ENCODE measurements around the gene LDLRAD4.

The LDLRAD4 gene

GRCh38 chr18:13400636-13401315 is 182.2 kb downstream of the LDLRAD4 start:
- no peaks in the 10 kb centered on the region for H3K4me1 ChIP-seq (ENCODE audit: insufficient read depth, low read length)
- no peaks in the 10 kb centered on the region for H3K9me3 ChIP-seq (ENCODE audit: insufficient read depth, low read length, severe bottlenecking)
- H2AFZ ChIP-seq (ENCODE audit: low read depth, low read length): no peak overlapping the region
- 0 out of 2 replicates have a peak, but pooled peaks cover 8% of the 10 kb centered on the region for H3K36me3 ChIP-seq (ENCODE audit: insufficient read depth, low read length)
- no peaks in the 10 kb centered on the region for H3K79me2 ChIP-seq (ENCODE audit: insufficient read depth, low read length)
- no peak overlapping the region for H3K4me2 ChIP-seq (ENCODE audit: insufficient read depth, low read length)
- H3K27ac ChIP-seq (ENCODE audit: low read length): no peak overlapping the region
- ATAC-seq (ENCODE audit: insufficient read depth, low read depth) (no peak), DNase-seq (no peak)
- H3K4me3 ChIP-seq (ENCODE audit: low read depth in 1 of 2, low read length in 2 of 2): no peak overlapping the region
- H3K27me3 ChIP-seq (ENCODE audit: insufficient read depth, low read length, poor library complexity): no peaks in the 10 kb centered on the region
- no peak overlapping the region for H3K9ac ChIP-seq (ENCODE audit: low read depth, low read length)
- no peaks in the 10 kb centered on the region; the same call in 1 of the 2 replicates for H4K20me1 ChIP-seq (ENCODE audit: insufficient read depth, low read length)
- TF ChIP-seq EZH2 (IDR thresholded peaks at IDR 0.05; ENCODE audit: borderline replicate concordance, low read depth, low read length, severe bottlenecking): no peak
- no peak for TF ChIP-seq CTCF (IDR thresholded peaks at IDR 0.05; ENCODE audit: borderline replicate concordance, extremely low read depth, low read length, poor library complexity, severe bottlenecking)

DNA sequence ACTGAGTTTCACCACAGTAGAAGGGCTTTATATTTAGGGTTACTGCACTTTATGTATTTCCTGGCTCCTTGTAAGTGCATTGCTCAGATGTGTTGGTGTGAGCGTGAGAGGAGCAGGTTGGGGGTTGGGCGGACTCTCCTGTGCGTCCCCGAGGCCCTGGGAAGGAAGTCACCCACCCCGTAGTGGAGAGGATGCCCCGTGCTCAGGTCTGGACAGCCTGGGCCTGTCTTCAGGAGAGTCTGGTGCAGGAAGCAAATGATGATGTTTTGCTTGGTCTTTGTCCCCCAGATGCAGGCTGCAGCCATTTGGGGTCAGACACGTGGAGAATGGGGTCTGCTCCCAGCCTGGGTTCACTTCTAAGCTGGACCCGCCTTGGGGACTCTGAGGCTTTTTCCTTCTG is 182.8 kb downstream of the LDLRAD4 start:
- no peak overlapping the region for H3K4me2 ChIP-seq (ENCODE audit: insufficient read depth, low read length)
- no peaks in the 10 kb centered on the region for H3K27me3 ChIP-seq (ENCODE audit: insufficient read depth, low read length, poor library complexity)
- TF ChIP-seq CTCF (IDR thresholded peaks at IDR 0.05; ENCODE audit: borderline replicate concordance, extremely low read depth, low read length, poor library complexity, severe bottlenecking) (no peak), EZH2 (IDR thresholded peaks at IDR 0.05; ENCODE audit: borderline replicate concordance, low read depth, low read length, severe bottlenecking) (no peak)

DNA sequence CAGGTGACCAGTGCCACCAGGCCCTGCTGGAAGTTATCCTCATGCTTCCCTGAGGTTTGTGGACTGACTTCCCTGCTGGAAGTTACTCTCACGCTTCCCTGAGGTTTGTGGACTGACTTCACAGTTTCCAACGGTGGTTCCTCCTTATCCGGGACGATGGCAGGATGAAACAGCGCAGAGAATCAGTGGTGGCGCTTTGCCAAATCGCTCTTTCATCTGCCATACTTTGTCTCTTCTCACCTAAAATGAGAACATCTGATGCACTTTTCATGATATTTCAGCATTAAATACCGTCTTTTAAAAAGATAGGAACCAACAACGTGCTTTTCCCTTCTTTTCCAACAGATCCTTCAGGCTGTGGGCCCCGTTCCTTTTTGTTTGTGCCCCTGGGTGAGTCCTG is 183.3 kb downstream of the LDLRAD4 start:
- TF ChIP-seq CTCF (IDR thresholded peaks at IDR 0.05; ENCODE audit: borderline replicate concordance, extremely low read depth, low read length, poor library complexity, severe bottlenecking) (no peak), EZH2 (IDR thresholded peaks at IDR 0.05; ENCODE audit: borderline replicate concordance, low read depth, low read length, severe bottlenecking) (no peak)
- no peaks in the 10 kb centered on the region for H3K9me3 ChIP-seq (ENCODE audit: insufficient read depth, low read length, severe bottlenecking)
- DNase-seq (no peak), ATAC-seq (ENCODE audit: insufficient read depth, low read depth) (no peak)
- no peaks in the 10 kb centered on the region for H3K4me1 ChIP-seq (ENCODE audit: insufficient read depth, low read length)
- no peak overlapping the region for H2AFZ ChIP-seq (ENCODE audit: low read depth, low read length)
- no peaks in the 10 kb centered on the region; the same call in 1 of the 2 replicates for H4K20me1 ChIP-seq (ENCODE audit: insufficient read depth, low read length)
- no peaks in the 10 kb centered on the region for H3K27me3 ChIP-seq (ENCODE audit: insufficient read depth, low read length, poor library complexity)
- H3K4me2 ChIP-seq (ENCODE audit: insufficient read depth, low read length): no peak overlapping the region
- no peak overlapping the region for H3K27ac ChIP-seq (ENCODE audit: low read length)
- H3K9ac ChIP-seq (ENCODE audit: low read depth, low read length): no peak overlapping the region
- H3K36me3 ChIP-seq (ENCODE audit: insufficient read depth, low read length): 0 out of 2 replicates have a peak, but pooled peaks cover 12% of the 10 kb centered on the region
- no peak overlapping the region for H3K4me3 ChIP-seq (ENCODE audit: low read depth in 1 of 2, low read length in 2 of 2)
- no peaks in the 10 kb centered on the region for H3K79me2 ChIP-seq (ENCODE audit: insufficient read depth, low read length)

More for the DNA sequence above, 182.8 kb downstream of the LDLRAD4 start:
- H3K9me3 ChIP-seq (ENCODE audit: insufficient read depth, low read length, severe bottlenecking): no peaks in the 10 kb centered on the region
- H2AFZ ChIP-seq (ENCODE audit: low read depth, low read length): no peak overlapping the region
- H3K4me3 ChIP-seq (ENCODE audit: low read depth in 1 of 2, low read length in 2 of 2): no peak overlapping the region
- no peaks in the 10 kb centered on the region; the same call in 1 of the 2 replicates for H4K20me1 ChIP-seq (ENCODE audit: insufficient read depth, low read length)
- H3K27ac ChIP-seq (ENCODE audit: low read length): no peak overlapping the region
- H3K4me1 ChIP-seq (ENCODE audit: insufficient read depth, low read length): no peaks in the 10 kb centered on the region
- no peaks in the 10 kb centered on the region for H3K79me2 ChIP-seq (ENCODE audit: insufficient read depth, low read length)
- 0 out of 2 replicates have a peak, but pooled peaks cover 12% of the 10 kb centered on the region for H3K36me3 ChIP-seq (ENCODE audit: insufficient read depth, low read length)
- no peak overlapping the region for H3K9ac ChIP-seq (ENCODE audit: low read depth, low read length)
- DNase-seq: no peak
- ATAC-seq (ENCODE audit: insufficient read depth, low read depth): no peak

Measured in DND-41 (cell line).